PC-9 (cell line): Measurements from ENCODE around the gene ACOT4. TPM values are rescaled to one million over a fixed set of nuclear protein-coding genes. Genes with fewer than 3 reads are reported as not detected.
"Not testable (repeated sequence)": the region's sequence is repeated elsewhere in the genome, so short reads cannot be mapped to it uniquely, and the experiment has no call there.

Source experiments
- BruUV-seq: library from RNA; stranded (reverse); fragments of 400-500 nt; replicated peaks from 2 replicates; lab custom pipeline; 2021; lab: Mats Ljungman, UMichigan
- CTCF ChIA-PET: fragments of 300-600 bp; sonication (Branson Sonifier 250); formaldehyde crosslinking; loops from one replicate; lab custom pipeline; 2022; ENCODE audit warnings: antibody characterized with exemption; lab: Charles Lee
- POLR2A ChIA-PET: fragments of 300-600 bp; sonication (Branson Sonifier 250); formaldehyde crosslinking; loops from one replicate; lab custom pipeline; 2022; ENCODE audit warnings: antibody characterized with exemption; ENCODE audit not compliant: unreplicated experiment; lab: Charles Lee
- DNase-seq, 2 experiments: peaks; one replicate each; pipeline versions ENCODE4 v3.0.0 to v3.0.0-alpha.2; 2015 to 2022; ENCODE audit warnings: mixed read lengths in 1 of 2
- H2AFZ ChIP-seq: fragments of 200-600 bp; sonication (generic); 2 replicates; pipeline ENCODE4 v1.8.1; 2017; ENCODE audit warnings: antibody characterized with exemption
- H3F3A ChIP-seq: fragments of 200-600 bp; sonication (generic); 2 replicates; pipeline ENCODE4 v1.8.1; 2017; ENCODE audit warnings: antibody characterized with exemption, mild to moderate bottlenecking, low read depth; ENCODE audit not compliant: insufficient read depth
- H3K27ac ChIP-seq: fragments of 200-600 bp; sonication (generic); 2 replicates; pipeline ENCODE4 v1.6.1; 2016; ENCODE audit warnings: mixed run types
- H3K27me3 ChIP-seq: fragments of 200-600 bp; sonication (generic); 2 replicates; pipeline ENCODE4 v1.6.1; 2016; ENCODE audit warnings: low read depth, mixed run types; ENCODE audit not compliant: insufficient read depth
- H3K36me3 ChIP-seq: fragments of 200-600 bp; sonication (generic); 2 replicates; pipeline ENCODE4 v1.6.1; 2016; ENCODE audit warnings: low read depth, mixed run types
- H3K4me1 ChIP-seq: fragments of 200-600 bp; sonication (generic); replicated peaks from 2 replicates; pipeline ENCODE4 v1.6.1; 2016; ENCODE audit warnings: mixed run types; ENCODE audit not compliant: insufficient read depth
- H3K4me2 ChIP-seq: fragments of 200-600 bp; sonication (generic); 2 replicates; pipeline ENCODE4 v1.6.1; 2017; ENCODE audit warnings: mixed run types
- H3K4me3 ChIP-seq: fragments of 200-600 bp; sonication (generic); 2 replicates; pipeline ENCODE4 v1.6.1; 2016; ENCODE audit warnings: mixed run types
- H3K79me2 ChIP-seq: fragments of 200-600 bp; sonication (generic); 2 replicates; pipeline ENCODE4 v1.6.1; 2017; ENCODE audit warnings: low read depth, mixed run types
- H3K9me2 ChIP-seq: fragments of 200-600 bp; sonication (generic); 2 replicates; pipeline ENCODE4 v1.8.1; 2017; ENCODE audit warnings: mild to moderate bottlenecking; ENCODE audit not compliant: insufficient read depth
- H3K9me3 ChIP-seq: fragments of 200-600 bp; sonication (generic); 2 replicates; pipeline ENCODE4 v1.8.1; 2016; ENCODE audit warnings: low read depth; ENCODE audit not compliant: insufficient read depth
- H4K20me1 ChIP-seq: fragments of 200-600 bp; sonication (generic); 2 replicates; pipeline ENCODE4 v1.8.1; 2017; ENCODE audit not compliant: insufficient read depth
- EZH2 ChIP-seq: fragments of 200-600 bp; sonication (generic); IDR thresholded peaks from 2 replicates; pipeline ENCODE4 v1.8.0; 2017; ENCODE audit warnings: antibody characterized with exemption, low read depth
- intact Hi-C: fragments of 100-400 bp; cut with micrococcal nuclease; formaldehyde crosslinking; loops from one replicate; pipeline ENCODE4 v1.10.0; 2022; ENCODE audit not compliant: unreplicated experiment
- total RNA-seq: library from RNA; stranded (reverse); gene quantifications from 2 replicates; pipeline ENCODE4 v1.2.3, GENCODE V29; 2021
- TF ChIP-seq, protein P1 (sequence below): fragments of 200-600 bp; sonication (generic); conservative IDR thresholded peaks from 2 replicates; pipeline ENCODE4 v1.6.1; 2017; ENCODE audit warnings: mixed run types, antibody characterized with exemption, mild to moderate bottlenecking, moderate library complexity

Gene ACOT4
- total RNA-seq, 1 experiment from 2014 or later = 3.5 TPM

DNA sequence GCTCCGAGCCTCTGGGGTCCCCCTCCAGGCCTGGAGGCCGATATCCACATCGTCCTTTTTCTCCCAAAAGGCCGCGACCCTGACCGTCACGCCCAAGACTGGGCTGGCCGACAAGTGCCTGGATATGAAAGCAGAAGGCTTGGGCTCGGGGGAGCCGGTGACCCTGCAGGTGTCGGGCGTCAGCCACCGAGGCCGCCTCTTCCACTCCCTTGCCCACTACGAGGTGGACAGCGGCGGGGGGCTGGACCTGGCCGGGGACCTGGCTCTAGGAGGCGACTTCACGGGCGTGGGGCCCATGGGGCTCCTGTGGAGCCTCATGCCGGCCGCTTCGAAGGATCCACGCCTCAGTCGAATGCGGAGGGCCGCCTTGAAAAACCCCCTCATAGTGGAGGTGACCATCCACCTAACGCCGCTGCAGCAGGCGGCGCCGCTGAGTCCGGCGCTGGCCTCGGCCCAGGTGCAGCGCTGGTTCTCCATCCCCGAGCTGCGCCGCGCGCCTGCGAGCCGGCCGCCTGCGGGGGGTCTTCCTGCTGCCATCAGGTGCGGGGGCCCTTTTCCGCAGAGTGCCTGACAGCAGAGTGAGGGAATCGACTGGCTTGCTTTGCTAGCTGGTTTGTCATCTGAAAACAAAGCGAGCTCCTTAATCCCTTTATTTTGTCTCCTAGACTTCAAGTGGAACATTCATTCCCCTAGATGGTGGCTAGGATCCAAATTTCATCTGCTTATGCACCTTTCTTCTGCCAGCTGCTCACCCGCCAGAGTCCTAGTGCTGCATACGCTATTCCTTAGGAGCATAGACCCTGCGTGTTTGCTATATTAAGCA lies 42.5 kb downstream of the ACOT4 start:
- DNase-seq = peak in 1 of 2 experiments; percentile 56
- CTCF ChIA-PET = interaction anchor here (0.6 to 1.1 kb wide), 4 partner anchors 10 to 63 kb away, joined by 4 to 8 read pairs (median 5); partner anchors contain the start of gene ACOT6
- peak overlapping the region; percentile 58 for H3K4me3 ChIP-seq
- peaks cover 9% of the 10 kb centered on the region for H3F3A ChIP-seq
- peak overlapping the region; percentile 83 for H3K4me2 ChIP-seq
- H4K20me1 ChIP-seq = no peaks in the 10 kb centered on the region
- no peaks in the 10 kb centered on the region for H3K9me3 ChIP-seq
- H3K27me3 ChIP-seq = no peaks in the 10 kb centered on the region
- TF ChIP-seq, protein P1, sequence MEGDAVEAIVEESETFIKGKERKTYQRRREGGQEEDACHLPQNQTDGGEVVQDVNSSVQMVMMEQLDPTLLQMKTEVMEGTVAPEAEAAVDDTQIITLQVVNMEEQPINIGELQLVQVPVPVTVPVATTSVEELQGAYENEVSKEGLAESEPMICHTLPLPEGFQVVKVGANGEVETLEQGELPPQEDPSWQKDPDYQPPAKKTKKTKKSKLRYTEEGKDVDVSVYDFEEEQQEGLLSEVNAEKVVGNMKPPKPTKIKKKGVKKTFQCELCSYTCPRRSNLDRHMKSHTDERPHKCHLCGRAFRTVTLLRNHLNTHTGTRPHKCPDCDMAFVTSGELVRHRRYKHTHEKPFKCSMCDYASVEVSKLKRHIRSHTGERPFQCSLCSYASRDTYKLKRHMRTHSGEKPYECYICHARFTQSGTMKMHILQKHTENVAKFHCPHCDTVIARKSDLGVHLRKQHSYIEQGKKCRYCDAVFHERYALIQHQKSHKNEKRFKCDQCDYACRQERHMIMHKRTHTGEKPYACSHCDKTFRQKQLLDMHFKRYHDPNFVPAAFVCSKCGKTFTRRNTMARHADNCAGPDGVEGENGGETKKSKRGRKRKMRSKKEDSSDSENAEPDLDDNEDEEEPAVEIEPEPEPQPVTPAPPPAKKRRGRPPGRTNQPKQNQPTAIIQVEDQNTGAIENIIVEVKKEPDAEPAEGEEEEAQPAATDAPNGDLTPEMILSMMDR = no peak
- no peak for TF ChIP-seq EZH2
- no peaks in the 10 kb centered on the region for H3K79me2 ChIP-seq
- intact Hi-C loops = loop anchor here (1.0 kb wide), 1 partner anchor 404 kb away; no protein-coding TSS in a partner anchor
- H2AFZ ChIP-seq = peak overlapping the region; percentile 96
- no peak overlapping the region for H3K27ac ChIP-seq
- H3K36me3 ChIP-seq = no peaks in the 10 kb centered on the region
- peaks cover 13% of the 10 kb centered on the region for H3K4me1 ChIP-seq
- POLR2A ChIA-PET = no interaction called here
- H3K9me2 ChIP-seq = no peaks in the 10 kb centered on the region
- no TSS peak for BruUV-seq

DNA sequence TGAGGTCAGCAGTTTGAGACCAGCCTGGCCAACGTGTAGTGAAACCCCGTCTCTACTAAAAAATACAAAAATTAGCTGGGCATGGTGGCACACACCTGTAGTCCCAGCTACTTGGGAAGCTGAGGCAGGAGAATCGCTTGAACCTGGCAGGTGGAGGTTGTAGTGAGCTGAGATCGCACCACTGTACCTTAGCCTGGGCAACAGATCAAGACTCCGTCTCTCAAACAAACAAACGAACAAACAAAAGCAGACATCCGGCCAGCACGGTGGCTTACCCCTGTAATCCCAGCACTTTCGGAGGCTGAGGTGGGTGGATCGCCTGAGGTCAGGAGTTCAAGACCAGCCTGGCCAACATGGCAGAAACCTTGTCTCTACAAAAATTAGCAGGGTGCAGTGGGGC lies 44.7 kb downstream of the ACOT4 start:
- H3K79me2 ChIP-seq, H3K9me3 ChIP-seq, H3K27ac ChIP-seq, H3K9me2 ChIP-seq, POLR2A ChIA-PET, H3K36me3 ChIP-seq, H3K4me2 ChIP-seq, H4K20me1 ChIP-seq, H3F3A ChIP-seq, H3K4me1 ChIP-seq, DNase-seq, H3K4me3 ChIP-seq, H3K27me3 ChIP-seq, H2AFZ ChIP-seq, BruUV-seq, intact Hi-C loops: not testable (repeated sequence)
- CTCF ChIA-PET = interaction anchor here (0.7 kb wide), 1 partner anchor 136 kb away, joined by 4 read pairs; no protein-coding TSS in a partner anchor

DNA sequence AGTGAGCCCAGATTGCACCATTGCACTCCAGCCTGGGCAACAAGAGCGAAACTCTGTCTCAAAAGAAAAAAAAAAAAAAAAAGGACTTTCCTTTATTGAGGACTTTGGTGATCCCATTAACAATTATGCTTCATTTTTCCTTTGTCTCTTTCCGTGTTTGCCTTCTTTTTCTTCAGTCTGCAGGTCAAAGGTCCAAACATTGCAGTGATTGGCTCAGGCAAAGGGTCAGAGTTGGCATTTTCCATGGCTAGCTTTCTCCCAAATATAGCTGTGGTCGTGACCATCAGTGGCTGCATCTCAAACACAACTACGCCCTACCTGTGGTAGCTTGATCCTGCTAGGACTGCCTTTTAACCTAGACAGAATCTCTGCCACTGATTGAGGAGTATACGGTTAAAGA lies 46.2 kb downstream of the ACOT4 start:
- Histone ChIP-seq H3K4me2 (no peak overlapping the region), H2AFZ (no peak overlapping the region), H3K4me1 (peaks cover 9% of the 10 kb centered on the region), H3K9me3 (no peaks in the 10 kb centered on the region), H3K4me3 (no peak overlapping the region), H3K79me2 (no peaks in the 10 kb centered on the region), H3F3A (peaks cover 9% of the 10 kb centered on the region), H3K36me3 (no peaks in the 10 kb centered on the region), H3K27ac (no peak overlapping the region), H4K20me1 (no peaks in the 10 kb centered on the region), H3K27me3 (no peaks in the 10 kb centered on the region), H3K9me2 (no peaks in the 10 kb centered on the region)
- CTCF ChIA-PET = interaction anchor here (0.7 kb wide), 1 partner anchor 199 kb away, joined by 14 read pairs; no protein-coding TSS in a partner anchor
- BruUV-seq = no TSS peak
- intact Hi-C loops = no loop called here
- no peak for TF ChIP-seq EZH2
- TF ChIP-seq, protein P1 = no peak
- no peak for DNase-seq
- POLR2A ChIA-PET = no interaction called here
